ENCODE measurements around the gene SRCIN1.

Gene SRCIN1

DNA sequence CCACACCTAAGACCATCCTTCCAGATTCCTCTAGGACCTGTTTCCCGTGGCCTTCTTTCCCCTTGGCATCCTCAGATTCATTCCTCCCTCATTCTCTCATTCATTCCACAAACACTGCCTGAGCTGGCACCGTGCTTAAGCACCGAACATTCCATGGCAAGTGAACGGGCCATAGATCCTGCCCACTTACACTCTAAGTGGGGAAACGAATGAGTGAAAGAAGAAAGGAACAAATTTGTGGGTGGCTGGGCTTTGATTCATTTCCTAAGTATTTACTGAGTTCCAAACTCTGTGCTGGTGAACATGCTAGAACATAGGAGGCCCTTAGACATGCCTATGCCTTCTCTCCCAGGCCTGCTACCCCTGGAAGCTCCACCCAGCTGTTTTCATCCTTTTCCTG, 30.0 kb downstream of the SRCIN1 start:
- Histone ChIP-seq H3K36me3 (replicated peaks) (no peaks in the 10 kb centered on the region), H3K9me3 (no peaks in the 10 kb centered on the region), H3K4me3 (no peak overlapping the region), H3K27me3 (ENCODE audit: low read depth) (peaks cover 34% of the 10 kb centered on the region), H3K4me1 (no peaks in the 10 kb centered on the region)
- DNase-seq (ENCODE audit: low spot score in 2 of 2) = no peak
- in situ Hi-C loops (cut with MboI; ENCODE audit: low sequenced_read_pairs) = no loop called here

GRCh38 chr17:38574712-38575111, 31.0 kb downstream of the SRCIN1 start:
- H3K9me3 ChIP-seq = no peaks in the 10 kb centered on the region
- in situ Hi-C loops (cut with MboI; ENCODE audit: low sequenced_read_pairs) = no loop called here
- no peaks in the 10 kb centered on the region for H3K4me1 ChIP-seq
- no peaks in the 10 kb centered on the region for H3K36me3 ChIP-seq (replicated peaks)
- no peak overlapping the region for H3K4me3 ChIP-seq
- DNase-seq (ENCODE audit: low spot score in 2 of 2) = no peak
- H3K27me3 ChIP-seq (ENCODE audit: low read depth) = peaks cover 34% of the 10 kb centered on the region

DNA sequence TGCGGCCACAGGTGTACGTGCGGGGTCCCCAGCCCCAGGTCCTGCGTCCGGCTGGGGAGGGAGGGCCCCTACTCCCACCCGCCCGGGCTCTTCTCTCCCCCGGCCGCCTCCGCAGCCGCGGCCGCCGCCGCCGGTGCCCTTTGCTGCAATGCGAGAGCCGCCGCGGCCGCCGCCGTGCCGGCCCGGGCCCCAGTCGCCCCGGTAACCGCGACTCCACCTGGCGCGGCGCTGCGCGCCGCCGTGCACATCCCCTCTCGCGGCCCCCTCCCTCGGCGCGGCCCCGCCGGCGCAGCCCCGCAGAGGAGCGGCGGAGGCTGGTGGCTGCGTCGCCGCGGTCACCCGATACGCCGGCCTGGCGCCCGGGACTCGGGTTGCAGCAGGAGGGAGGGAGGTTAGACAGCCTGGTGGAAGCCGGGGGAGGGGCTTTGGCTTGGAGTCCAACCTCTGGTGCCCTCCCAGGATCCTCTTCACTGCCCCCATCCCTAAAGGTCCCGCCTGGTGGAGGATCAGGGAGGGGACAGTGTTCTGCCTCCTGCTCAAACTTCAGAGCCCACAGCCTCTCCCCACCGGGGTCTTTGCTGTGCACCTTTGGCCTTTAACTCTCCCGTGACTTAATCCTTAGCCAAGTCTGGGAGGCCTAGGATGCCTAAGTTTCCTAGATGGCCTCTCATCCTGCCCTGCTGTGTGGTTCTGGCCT, 32.9 kb downstream of the SRCIN1 start:
- no peaks in the 10 kb centered on the region for H3K9me3 ChIP-seq
- H3K27me3 ChIP-seq (ENCODE audit: low read depth) = peaks cover 18% of the 10 kb centered on the region
- no peaks in the 10 kb centered on the region for H3K36me3 ChIP-seq (replicated peaks)
- peak; percentile 57 to 81 for DNase-seq (ENCODE audit: low spot score in 2 of 2)
- H3K4me3 ChIP-seq = peak overlapping the region; percentile 25
- no peaks in the 10 kb centered on the region for H3K4me1 ChIP-seq
- in situ Hi-C loops (cut with MboI; ENCODE audit: low sequenced_read_pairs) = no loop called here

DNA sequence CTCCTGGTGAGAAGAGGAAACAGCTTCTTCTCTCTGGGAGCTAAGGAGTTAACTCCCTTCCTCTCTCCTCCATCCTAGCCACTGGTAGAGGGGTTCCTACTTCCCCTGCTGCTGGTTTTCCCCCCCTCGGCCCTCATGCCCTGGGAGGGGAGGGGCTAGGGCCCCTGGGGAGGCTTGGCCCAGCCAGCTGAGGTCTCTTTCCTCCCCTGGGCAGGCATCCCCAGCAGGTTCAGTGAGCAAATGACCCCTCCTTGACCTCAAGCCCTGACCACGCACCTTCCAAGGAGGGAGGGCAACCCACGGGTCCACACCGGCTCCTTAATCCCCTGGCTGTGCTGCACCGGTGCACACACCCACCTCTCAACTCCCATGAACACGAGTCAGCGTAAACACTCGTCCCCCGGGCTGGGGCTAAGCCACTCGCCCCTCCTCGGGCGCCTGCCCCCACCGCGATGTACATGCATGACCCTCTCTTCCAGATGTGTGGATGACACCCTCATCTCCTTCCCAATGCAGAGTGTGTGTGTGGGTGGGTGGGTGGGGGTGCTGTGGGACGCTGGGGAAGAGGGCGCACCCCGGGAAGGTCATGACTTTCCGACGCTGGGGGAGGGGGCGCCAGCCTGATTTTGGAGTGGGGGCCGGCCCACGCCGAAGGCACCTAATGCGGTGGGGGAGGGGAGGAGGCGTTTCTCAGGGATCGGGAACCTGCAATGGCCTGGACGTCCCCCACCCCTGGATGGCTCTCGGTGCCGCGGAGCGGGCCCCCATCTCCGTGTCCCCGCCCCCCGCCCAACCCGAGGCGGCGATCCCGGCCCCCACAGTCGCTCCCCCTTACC, 33.7 kb downstream of the SRCIN1 start:
- peak in 1 of 2 experiments; percentile 37 for DNase-seq (ENCODE audit: low spot score in 2 of 2)
- H3K27me3 ChIP-seq (ENCODE audit: low read depth) = peaks cover 11% of the 10 kb centered on the region
- no peaks in the 10 kb centered on the region for H3K4me1 ChIP-seq
- in situ Hi-C loops (cut with MboI; ENCODE audit: low sequenced_read_pairs) = no loop called here
- no peaks in the 10 kb centered on the region for H3K36me3 ChIP-seq (replicated peaks)
- H3K9me3 ChIP-seq = no peaks in the 10 kb centered on the region
- H3K4me3 ChIP-seq = peak overlapping the region; percentile 25

DNA sequence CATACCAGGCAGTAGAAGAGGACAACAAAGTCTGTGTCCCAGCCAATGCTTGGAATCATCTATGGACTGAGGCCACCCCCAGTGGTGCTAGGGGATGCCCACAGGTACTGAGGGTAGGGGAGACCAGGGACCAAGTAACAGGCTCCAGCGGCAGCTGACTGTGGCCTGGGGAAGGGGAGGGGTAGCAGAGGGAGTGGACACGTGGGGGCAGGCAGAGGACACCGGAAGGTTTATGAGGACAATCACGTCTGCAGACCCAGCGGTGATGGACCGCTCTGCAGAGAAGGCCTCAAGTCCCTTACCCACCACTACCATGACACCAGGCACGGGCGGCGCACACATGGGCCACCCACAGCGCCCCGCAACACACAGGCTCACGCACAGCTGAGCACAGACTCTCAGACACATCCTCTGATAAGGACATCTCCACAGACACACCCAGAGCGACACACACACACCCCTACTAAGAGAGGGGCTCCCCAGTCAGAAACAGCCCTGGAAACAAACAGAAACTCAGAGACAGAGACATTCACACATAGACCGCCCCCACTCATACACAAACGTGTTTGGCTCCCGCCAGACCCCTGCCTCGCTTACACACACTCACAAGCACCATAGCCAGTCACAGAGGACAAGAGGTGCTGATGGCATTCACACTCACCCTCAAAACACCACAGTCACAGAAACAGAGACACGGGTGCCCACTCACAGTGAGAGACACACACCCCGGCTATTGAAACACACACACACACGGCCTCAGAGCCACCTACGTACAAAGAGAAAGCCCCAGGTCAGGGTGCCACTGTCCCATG, 35.8 kb downstream of the SRCIN1 start:
- H3K4me3 ChIP-seq = no peak overlapping the region
- peaks cover 14% of the 10 kb centered on the region for H3K27me3 ChIP-seq (ENCODE audit: low read depth)
- H3K9me3 ChIP-seq = 0 out of 2 replicates have a peak, but pooled peaks cover 2% of the 10 kb centered on the region
- DNase-seq (ENCODE audit: low spot score in 2 of 2) = no peak
- no peaks in the 10 kb centered on the region for H3K36me3 ChIP-seq (replicated peaks)
- H3K4me1 ChIP-seq = no peaks in the 10 kb centered on the region
- in situ Hi-C loops (cut with MboI; ENCODE audit: low sequenced_read_pairs) = no loop called here

GRCh38 chr17:38568845-38569510, 36.8 kb downstream of the SRCIN1 start:
- no peaks in the 10 kb centered on the region for H3K36me3 ChIP-seq (replicated peaks)
- DNase-seq (ENCODE audit: low spot score in 2 of 2) = no peak
- in situ Hi-C loops (cut with MboI; ENCODE audit: low sequenced_read_pairs) = no loop called here
- no peaks in the 10 kb centered on the region for H3K4me1 ChIP-seq
- 0 out of 2 replicates have a peak, but pooled peaks cover 2% of the 10 kb centered on the region for H3K9me3 ChIP-seq
- H3K4me3 ChIP-seq = no peak overlapping the region
- peaks cover 21% of the 10 kb centered on the region for H3K27me3 ChIP-seq (ENCODE audit: low read depth)

DNA sequence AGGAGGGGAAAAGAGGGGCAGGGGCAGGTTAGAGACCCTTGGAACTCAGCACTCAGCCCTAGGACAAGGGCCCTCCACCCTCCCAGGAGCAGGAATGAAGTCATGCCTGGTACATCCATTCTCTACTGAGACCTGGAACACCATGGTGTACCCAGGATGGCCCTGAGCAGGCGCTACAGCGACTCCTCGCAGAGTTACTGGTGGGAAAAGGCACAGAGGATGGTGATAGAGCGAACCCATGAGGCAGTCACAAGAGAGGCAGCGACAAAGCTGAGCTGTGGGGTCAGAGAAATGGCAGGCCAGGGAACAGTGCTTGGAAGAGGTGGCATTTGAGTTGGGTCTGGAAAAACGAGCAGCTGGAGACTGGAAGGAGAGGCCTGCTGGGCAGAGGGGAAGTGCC, 37.5 kb downstream of the SRCIN1 start:
- Histone ChIP-seq H3K9me3 (0 out of 2 replicates have a peak, but pooled peaks cover 2% of the 10 kb centered on the region), H3K36me3 (replicated peaks) (no peaks in the 10 kb centered on the region), H3K27me3 (ENCODE audit: low read depth) (peaks cover 28% of the 10 kb centered on the region), H3K4me3 (no peak overlapping the region), H3K4me1 (no peaks in the 10 kb centered on the region)
- no peak for DNase-seq (ENCODE audit: low spot score in 2 of 2)
- in situ Hi-C loops (cut with MboI; ENCODE audit: low sequenced_read_pairs) = no loop called here

- Histone ChIP-seq H3K4me1 (no peaks in the 10 kb centered on the region), H3K27me3 (ENCODE audit: low read depth) (peaks cover 36% of the 10 kb centered on the region), H3K4me3 (no peak overlapping the region), H3K9me3 (0 out of 2 replicates have a peak, but pooled peaks cover 2% of the 10 kb centered on the region), H3K36me3 (replicated peaks) (no peaks in the 10 kb centered on the region)
- in situ Hi-C loops (cut with MboI; ENCODE audit: low sequenced_read_pairs) = no loop called here
- no peak for DNase-seq (ENCODE audit: low spot score in 2 of 2)
Observed at GRCh38 chr17:38567350-38567749, 38.4 kb downstream of the SRCIN1 start.

DNA sequence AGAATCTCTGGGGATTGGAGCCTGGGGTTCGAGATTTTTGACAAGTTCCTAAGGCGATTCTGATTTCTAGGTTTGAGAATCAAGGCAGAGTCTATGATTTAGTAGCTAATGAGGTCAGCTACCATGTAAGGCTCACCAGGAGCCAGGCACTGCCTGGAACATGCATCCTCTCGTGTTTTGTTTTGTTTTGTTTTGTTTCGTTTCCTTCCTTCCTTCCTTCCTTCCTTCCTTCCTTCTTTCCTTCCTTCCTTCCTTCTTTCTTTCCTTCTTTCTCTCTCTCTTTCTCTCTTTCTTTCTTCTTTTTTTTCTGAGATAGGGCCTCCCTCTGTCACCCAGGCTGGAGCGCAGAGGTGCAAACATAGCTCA, 39.1 kb downstream of the SRCIN1 start:
- Histone ChIP-seq H3K4me1 (no peaks in the 10 kb centered on the region), H3K9me3 (0 out of 2 replicates have a peak, but pooled peaks cover 2% of the 10 kb centered on the region), H3K4me3 (no peak overlapping the region), H3K36me3 (replicated peaks) (no peaks in the 10 kb centered on the region), H3K27me3 (ENCODE audit: low read depth) (peaks cover 43% of the 10 kb centered on the region)
- in situ Hi-C loops (cut with MboI; ENCODE audit: low sequenced_read_pairs) = no loop called here
- DNase-seq (ENCODE audit: low spot score in 2 of 2) = no peak

GRCh38 chr17:38565853-38566665, 39.7 kb downstream of the SRCIN1 start:
- Histone ChIP-seq H3K36me3 (replicated peaks) (no peaks in the 10 kb centered on the region), H3K9me3 (0 out of 2 replicates have a peak, but pooled peaks cover 2% of the 10 kb centered on the region), H3K4me3 (no peak overlapping the region), H3K4me1 (no peaks in the 10 kb centered on the region), H3K27me3 (ENCODE audit: low read depth) (peaks cover 43% of the 10 kb centered on the region)
- in situ Hi-C loops (cut with MboI; ENCODE audit: low sequenced_read_pairs) = no loop called here
- no peak for DNase-seq (ENCODE audit: low spot score in 2 of 2)

GRCh38 chr17:38564869-38565268, 40.9 kb downstream of the SRCIN1 start:
- H3K36me3 ChIP-seq (replicated peaks) = no peaks in the 10 kb centered on the region
- in situ Hi-C loops (cut with MboI; ENCODE audit: low sequenced_read_pairs) = no loop called here
- no peak overlapping the region for H3K4me3 ChIP-seq
- 0 out of 2 replicates have a peak, but pooled peaks cover 2% of the 10 kb centered on the region for H3K9me3 ChIP-seq
- peaks cover 1% of the 10 kb centered on the region for H3K4me1 ChIP-seq
- H3K27me3 ChIP-seq (ENCODE audit: low read depth) = peaks cover 43% of the 10 kb centered on the region
- no peak for DNase-seq (ENCODE audit: low spot score in 2 of 2)

DNA sequence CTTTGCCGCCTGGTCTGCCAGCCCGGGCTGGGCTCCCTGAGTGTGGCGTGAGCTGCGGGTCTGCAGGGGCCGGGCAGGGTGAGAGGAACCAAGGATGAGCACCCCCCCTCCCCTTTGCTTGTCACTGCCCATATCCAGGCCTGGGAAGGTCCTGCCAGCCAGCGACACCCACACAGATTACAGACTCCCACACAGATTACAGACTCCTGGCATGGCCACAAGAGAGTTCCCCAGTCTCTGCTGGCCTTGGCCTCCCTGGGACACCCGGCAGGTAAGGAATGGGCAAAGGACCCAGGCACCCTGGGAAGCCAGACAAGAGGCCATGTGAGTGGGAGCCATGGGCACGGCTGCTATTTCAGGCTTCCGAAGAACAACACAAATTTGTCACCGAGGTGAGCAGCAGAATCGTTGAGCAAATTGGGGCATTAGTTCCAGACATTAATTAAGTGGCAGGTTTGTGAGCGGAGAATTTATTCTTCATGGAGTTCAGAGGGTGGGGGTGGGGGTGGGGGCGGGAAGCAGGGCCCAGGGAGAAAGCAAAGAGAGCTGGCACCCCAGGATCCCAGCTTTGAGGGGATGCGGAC, 41.4 kb downstream of the SRCIN1 start:
- no peak overlapping the region for H3K4me3 ChIP-seq
- H3K4me1 ChIP-seq = peaks cover 6% of the 10 kb centered on the region
- H3K36me3 ChIP-seq (replicated peaks) = no peaks in the 10 kb centered on the region
- 0 out of 2 replicates have a peak, but pooled peaks cover 2% of the 10 kb centered on the region for H3K9me3 ChIP-seq
- DNase-seq (ENCODE audit: low spot score in 2 of 2) = no peak
- in situ Hi-C loops (cut with MboI; ENCODE audit: low sequenced_read_pairs) = no loop called here
- H3K27me3 ChIP-seq (ENCODE audit: low read depth) = peaks cover 43% of the 10 kb centered on the region

Measured in HAP-1 (cell line).